GM21447 (cell line): ENCODE measurements around the gene HLF.

Source experiments
- ATAC-seq: cut with Tn5 transposase; IDR thresholded peaks from one replicate; pipeline ENCODE4 v1.9.1; 2021; ENCODE audit not compliant: unreplicated experiment

Gene HLF

GRCh38 chr17:55264645-55265298, at the start of gene HLF:
Gene HLF, plus strand, starts transcription at chr17:55264960. Its CDS starts 525 bp downstream, at chr17:55265485.
- peak; percentile 81 for ATAC-seq

GRCh38 chr17:55215711-55216110, 49.0 kb upstream of the HLF start:
- no peak for ATAC-seq

- no peak for ATAC-seq
These were observed 47.9 kb upstream of the HLF start for GRCh38 chr17:55216888-55217287.

GRCh38 chr17:55219459-55219858, 45.3 kb upstream of the HLF start:
- no peak for ATAC-seq

GRCh38 chr17:55219934-55220333, 44.8 kb upstream of the HLF start:
- ATAC-seq, result no peak

GRCh38 chr17:55223524-55223923, 41.2 kb upstream of the HLF start:
- ATAC-seq, result no peak

- no peak for ATAC-seq
These were observed 40.0 kb upstream of the HLF start for GRCh38 chr17:55224746-55225145.

- no peak for ATAC-seq
These were observed 39.5 kb upstream of the HLF start for GRCh38 chr17:55225237-55225636.

- ATAC-seq, result no peak
These were observed 36.0 kb upstream of the HLF start for GRCh38 chr17:55228683-55229192.

GRCh38 chr17:55229276-55229675, 35.5 kb upstream of the HLF start:
- ATAC-seq, result no peak

GRCh38 chr17:55230716-55231115, 34.0 kb upstream of the HLF start:
- no peak for ATAC-seq

GRCh38 chr17:55233840-55234239, 30.9 kb upstream of the HLF start:
- no peak for ATAC-seq

GRCh38 chr17:55236316-55236715, 28.4 kb upstream of the HLF start:
- ATAC-seq, result no peak

- no peak for ATAC-seq
These were observed 27.5 kb upstream of the HLF start for GRCh38 chr17:55237268-55237667.

GRCh38 chr17:55237841-55238178, 26.9 kb upstream of the HLF start:
- ATAC-seq, result no peak

- peak; percentile 90 for ATAC-seq
These were observed 26.4 kb upstream of the HLF start for GRCh38 chr17:55238179-55238930.

- ATAC-seq, result peak; percentile 23
These were observed 25.8 kb upstream of the HLF start for GRCh38 chr17:55238931-55239297.

GRCh38 chr17:55241097-55241496, 23.7 kb upstream of the HLF start:
- no peak for ATAC-seq

GRCh38 chr17:55242476-55242875, 22.3 kb upstream of the HLF start:
- ATAC-seq, result no peak

GRCh38 chr17:55245986-55246385, 18.8 kb upstream of the HLF start:
- no peak for ATAC-seq

GRCh38 chr17:55246583-55246982, 18.2 kb upstream of the HLF start:
- ATAC-seq, result no peak

- ATAC-seq, result no peak
These were observed 16.7 kb upstream of the HLF start for GRCh38 chr17:55248077-55248476.

- ATAC-seq, result no peak
These were observed 14.9 kb upstream of the HLF start for GRCh38 chr17:55249861-55250260.
